HG03108 (cell line): ENCODE measurements around the gene NHSL1.

Experiments
- ATAC-seq: cut with Tn5 transposase; IDR thresholded peaks from one replicate; pipeline ENCODE4 v1.9.1; 2021; ENCODE audit warnings: moderate library complexity; ENCODE audit not compliant: unreplicated experiment

Gene NHSL1

GRCh38 chr6:138497286-138497685, 2.0 kb downstream of the NHSL1 start:
- ATAC-seq, result no peak

- no peak for ATAC-seq
These were observed 5.0 kb downstream of the NHSL1 start for GRCh38 chr6:138494312-138494711.

GRCh38 chr6:138493413-138493812, 5.9 kb downstream of the NHSL1 start:
- no peak for ATAC-seq

- ATAC-seq, result no peak
These were observed 6.4 kb downstream of the NHSL1 start for GRCh38 chr6:138492871-138493270.

- ATAC-seq, result no peak
These were observed 7.2 kb downstream of the NHSL1 start for GRCh38 chr6:138492113-138492512.

GRCh38 chr6:138491017-138491416, 8.3 kb downstream of the NHSL1 start:
- ATAC-seq, result no peak

GRCh38 chr6:138489846-138490245, 9.4 kb downstream of the NHSL1 start:
- no peak for ATAC-seq

GRCh38 chr6:138487102-138487604, 12.1 kb downstream of the NHSL1 start:
- ATAC-seq, result no peak

GRCh38 chr6:138486249-138487101, 12.8 kb downstream of the NHSL1 start:
- no peak for ATAC-seq

GRCh38 chr6:138485586-138486248, 13.6 kb downstream of the NHSL1 start:
- ATAC-seq, result no peak

- ATAC-seq, result no peak
These were observed 14.2 kb downstream of the NHSL1 start for GRCh38 chr6:138485005-138485545.

- no peak for ATAC-seq
These were observed 15.1 kb downstream of the NHSL1 start for GRCh38 chr6:138484018-138484731.

- no peak for ATAC-seq
These were observed 16.5 kb downstream of the NHSL1 start for GRCh38 chr6:138482816-138483215.

- no peak for ATAC-seq
These were observed 18.9 kb downstream of the NHSL1 start for GRCh38 chr6:138480279-138480949.

GRCh38 chr6:138477913-138478539, 21.3 kb downstream of the NHSL1 start:
- no peak for ATAC-seq

- no peak for ATAC-seq
These were observed 23.2 kb downstream of the NHSL1 start for GRCh38 chr6:138476116-138476515.

GRCh38 chr6:138473144-138473543, 26.1 kb downstream of the NHSL1 start:
- ATAC-seq, result no peak

GRCh38 chr6:138468320-138469015, 30.8 kb downstream of the NHSL1 start:
- ATAC-seq, result no peak

- no peak for ATAC-seq
These were observed 31.4 kb downstream of the NHSL1 start for GRCh38 chr6:138467901-138468300.
